HEK293T (cell line): ENCODE measurements around the gene ETFDH.

Source experiments
- ARNT ChIP-seq: fragments of 450-650 bp; IDR thresholded peaks from 2 replicates; pipeline ENCODE4 v1.6.1; 2017; ENCODE audit warnings: mild to moderate bottlenecking
- BHLHE40 ChIP-seq: fragments of 450-650 bp; IDR thresholded peaks from 2 replicates; pipeline ENCODE4 v1.6.1; 2016; ENCODE audit warnings: mild to moderate bottlenecking, moderate library complexity, borderline replicate concordance
- CTBP1 ChIP-seq: fragments of 450-650 bp; IDR thresholded peaks from 2 replicates; pipeline ENCODE4 v1.6.1; 2016; ENCODE audit warnings: borderline replicate concordance
- ELF4 ChIP-seq: fragments of 450-650 bp; IDR thresholded peaks from 2 replicates; pipeline ENCODE4 v1.6.1; 2017; ENCODE audit warnings: antibody characterized with exemption
- FOXK2 ChIP-seq: fragments of 450-650 bp; IDR thresholded peaks from 2 replicates; pipeline ENCODE4 v1.6.1; 2016; ENCODE audit warnings: mild to moderate bottlenecking
- FOXM1 ChIP-seq: fragments of 450-650 bp; IDR thresholded peaks from 2 replicates; pipeline ENCODE4 v1.6.1; 2017; ENCODE audit warnings: mild to moderate bottlenecking, borderline replicate concordance
- L3MBTL2 ChIP-seq: fragments of 450-650 bp; conservative IDR thresholded peaks from 2 replicates; pipeline ENCODE4 v1.6.1; 2016; ENCODE audit warnings: mild to moderate bottlenecking
- LEF1 ChIP-seq: fragments of 450-650 bp; IDR thresholded peaks from 2 replicates; pipeline ENCODE4 v1.6.1; 2017; ENCODE audit warnings: mild to moderate bottlenecking, borderline replicate concordance
- NFRKB ChIP-seq: fragments of 450-650 bp; IDR thresholded peaks from 2 replicates; pipeline ENCODE4 v1.6.1; 2016; ENCODE audit warnings: mild to moderate bottlenecking, moderate library complexity
- PKNOX1 ChIP-seq: fragments of 450-650 bp; IDR thresholded peaks from 2 replicates; pipeline ENCODE4 v1.6.1; 2016
- SP1 ChIP-seq: fragments of 450-650 bp; IDR thresholded peaks from 2 replicates; pipeline ENCODE4 v1.6.1; 2017
- SUZ12 ChIP-seq: fragments of 450-650 bp; IDR thresholded peaks from 2 replicates; pipeline ENCODE4 v1.6.1; 2016; ENCODE audit warnings: mild to moderate bottlenecking
- TARDBP ChIP-seq: fragments of 450-650 bp; IDR thresholded peaks from 2 replicates; pipeline ENCODE4 v1.6.1; 2016
- ZNF384 ChIP-seq: fragments of 450-650 bp; IDR thresholded peaks from 2 replicates; pipeline ENCODE4 v1.6.1; 2016

- TF ChIP-seq ARNT (no peak), NFRKB (no peak), LEF1 (no peak), SUZ12 (no peak), SP1 (no peak), ELF4 (no peak), FOXM1 (no peak), BHLHE40 (no peak), ZNF384 (no peak), CTBP1 (no peak), L3MBTL2 (no peak), PKNOX1 (no peak), FOXK2 (no peak), TARDBP (no peak)
Measured at GRCh38 chr4:158678767-158679166, 6.7 kb downstream of the ETFDH start.
